ENCODE results near the gene DAD1.

DAD1 gene

DNA sequence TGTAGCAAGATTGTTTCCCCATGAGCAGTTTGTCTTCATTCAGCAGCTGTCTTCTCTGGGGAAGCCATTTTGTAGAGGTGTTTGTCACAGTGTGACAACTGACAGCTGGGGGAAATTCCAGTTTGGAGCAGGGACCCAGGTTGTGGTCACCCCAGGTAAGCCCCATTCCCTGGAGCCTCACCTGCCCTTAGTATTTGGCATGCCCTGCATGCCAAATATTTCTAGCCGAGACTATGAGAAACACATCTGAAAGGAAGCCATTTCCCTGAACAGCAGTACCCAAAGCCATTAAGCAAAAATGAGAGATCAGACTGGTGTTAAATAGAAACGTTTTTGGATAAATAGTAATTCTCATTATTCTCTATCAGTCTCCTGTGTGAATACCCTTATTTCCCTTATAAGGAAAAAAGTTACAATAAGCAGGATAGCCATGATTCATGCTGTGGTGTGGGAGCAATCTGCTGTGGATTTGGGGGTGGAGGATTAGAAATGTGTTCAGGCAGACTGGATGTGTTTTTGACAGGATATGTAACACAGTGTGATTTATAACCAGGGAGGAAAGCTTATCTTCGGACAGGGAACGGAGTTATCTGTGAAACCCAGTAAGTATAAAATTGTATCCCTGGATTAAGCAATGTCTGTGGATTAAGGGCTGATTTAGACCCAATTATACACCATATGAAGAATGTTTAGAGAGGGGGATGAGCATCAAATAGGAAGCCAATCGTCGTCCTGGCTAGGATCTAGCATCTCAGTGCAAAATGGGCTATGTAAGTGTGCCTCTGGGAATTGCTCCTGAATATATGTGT is 68.9 kb downstream of the DAD1 start:
- no peak overlapping the region for H3K27ac ChIP-seq
- TF ChIP-seq ZFX (IDR thresholded peaks at IDR 0.05; ENCODE audit: borderline replicate concordance): no peak
- TF ChIP-seq, protein P1, sequence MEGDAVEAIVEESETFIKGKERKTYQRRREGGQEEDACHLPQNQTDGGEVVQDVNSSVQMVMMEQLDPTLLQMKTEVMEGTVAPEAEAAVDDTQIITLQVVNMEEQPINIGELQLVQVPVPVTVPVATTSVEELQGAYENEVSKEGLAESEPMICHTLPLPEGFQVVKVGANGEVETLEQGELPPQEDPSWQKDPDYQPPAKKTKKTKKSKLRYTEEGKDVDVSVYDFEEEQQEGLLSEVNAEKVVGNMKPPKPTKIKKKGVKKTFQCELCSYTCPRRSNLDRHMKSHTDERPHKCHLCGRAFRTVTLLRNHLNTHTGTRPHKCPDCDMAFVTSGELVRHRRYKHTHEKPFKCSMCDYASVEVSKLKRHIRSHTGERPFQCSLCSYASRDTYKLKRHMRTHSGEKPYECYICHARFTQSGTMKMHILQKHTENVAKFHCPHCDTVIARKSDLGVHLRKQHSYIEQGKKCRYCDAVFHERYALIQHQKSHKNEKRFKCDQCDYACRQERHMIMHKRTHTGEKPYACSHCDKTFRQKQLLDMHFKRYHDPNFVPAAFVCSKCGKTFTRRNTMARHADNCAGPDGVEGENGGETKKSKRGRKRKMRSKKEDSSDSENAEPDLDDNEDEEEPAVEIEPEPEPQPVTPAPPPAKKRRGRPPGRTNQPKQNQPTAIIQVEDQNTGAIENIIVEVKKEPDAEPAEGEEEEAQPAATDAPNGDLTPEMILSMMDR (IDR thresholded peaks at IDR 0.05): no peak

DNA sequence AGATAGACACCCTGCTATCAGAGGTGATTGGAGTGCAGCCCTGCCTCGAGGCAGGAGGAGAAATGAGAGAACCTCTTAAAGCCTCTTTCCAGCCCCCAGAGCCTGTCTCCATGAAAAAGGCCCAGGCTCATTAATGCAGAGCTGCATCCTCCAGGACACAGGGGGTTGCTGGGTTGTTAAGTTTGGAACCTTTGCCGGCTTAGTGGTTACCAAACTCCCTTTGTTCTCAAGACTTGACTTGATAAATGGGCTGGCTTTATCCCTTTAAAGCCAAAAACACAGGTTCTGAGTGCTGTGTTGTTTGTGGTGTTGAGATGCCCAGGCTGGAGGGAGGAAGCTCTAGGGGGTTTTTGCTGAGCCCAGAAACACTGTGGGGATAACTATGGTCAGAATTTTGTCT is 71.0 kb downstream of the DAD1 start:
- TF ChIP-seq, protein P1 (IDR thresholded peaks at IDR 0.05): no peak
- TF ChIP-seq ZFX (IDR thresholded peaks at IDR 0.05; ENCODE audit: borderline replicate concordance): no peak
- H3K27ac ChIP-seq: no peak overlapping the region

DNA sequence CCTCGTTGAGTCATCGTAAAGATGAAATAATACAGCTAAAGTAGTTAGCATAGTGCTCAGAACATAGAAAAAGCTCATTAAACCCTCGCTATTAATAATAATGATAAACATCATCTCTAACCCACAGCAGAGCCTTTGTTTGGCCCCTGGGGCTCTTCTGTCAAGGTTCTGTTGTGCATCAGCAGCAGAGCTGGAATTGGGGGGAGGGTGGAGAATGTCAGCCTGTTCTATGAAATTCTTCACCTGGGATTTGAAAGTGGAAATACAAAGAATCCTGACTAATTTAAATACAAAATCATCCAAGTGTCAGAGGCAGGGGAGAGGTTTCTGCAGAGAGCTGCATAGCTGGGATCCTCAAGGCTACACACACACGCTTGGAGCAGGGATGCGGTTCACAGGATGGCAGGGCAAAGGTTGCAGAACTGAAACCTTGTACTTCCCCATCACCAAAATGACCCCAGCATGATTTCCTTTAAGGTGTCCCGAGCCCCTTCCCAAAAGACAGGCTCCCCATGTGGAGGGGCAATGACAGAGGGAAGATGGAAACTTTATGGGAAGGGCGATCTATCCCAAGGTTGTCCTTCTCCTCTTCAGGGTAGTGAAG is 71.8 kb downstream of the DAD1 start:
- TF ChIP-seq ZFX (IDR thresholded peaks at IDR 0.05; ENCODE audit: borderline replicate concordance): no peak
- TF ChIP-seq, protein P1 (IDR thresholded peaks at IDR 0.05): no peak
- H3K27ac ChIP-seq: no peak overlapping the region

DNA sequence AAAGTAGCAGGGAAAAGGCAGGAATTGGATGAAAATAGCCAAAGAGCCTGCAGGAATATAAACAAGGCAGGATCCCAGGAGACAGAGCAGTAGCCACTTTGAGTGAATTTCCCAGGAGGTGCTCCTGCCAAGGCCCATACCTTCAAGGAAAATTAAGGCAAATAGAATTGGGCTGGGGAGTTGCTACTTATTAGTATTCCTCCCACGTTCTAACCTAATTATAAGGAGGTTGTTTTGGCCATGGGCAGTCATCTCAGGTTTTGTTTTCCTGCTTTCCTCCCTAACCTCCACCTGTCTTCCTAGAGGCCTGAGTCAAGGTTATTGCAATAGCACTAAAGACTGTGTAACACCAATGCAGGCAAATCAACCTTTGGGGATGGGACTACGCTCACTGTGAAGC is 73.1 kb downstream of the DAD1 start:
- no peak overlapping the region for H3K27ac ChIP-seq
- TF ChIP-seq, protein P1 (IDR thresholded peaks at IDR 0.05): no peak
- no peak for TF ChIP-seq ZFX (IDR thresholded peaks at IDR 0.05; ENCODE audit: borderline replicate concordance)

All from 22Rv1 (cell line).